Stromal cell of bone marrow (primary cell): ENCODE results near the gene CYB561A3.

Experiments
- DNase-seq: peaks from one replicate; pipeline ENCODE4 v3.0.0-alpha.2; 2012; ENCODE audit warnings: low read depth

Gene CYB561A3

GRCh38 chr11:61345170-61345610, 16.5 kb downstream of the CYB561A3 start:
- DNase-seq, result no peak

GRCh38 chr11:61343792-61344745, 17.6 kb downstream of the CYB561A3 start:
- no peak for DNase-seq

- DNase-seq, result no peak
Measured at GRCh38 chr11:61342207-61342803, 19.4 kb downstream of the CYB561A3 start.

- no peak for DNase-seq
Measured at GRCh38 chr11:61341706-61342105, 20.0 kb downstream of the CYB561A3 start.

- DNase-seq, result no peak
Measured at GRCh38 chr11:61340979-61341378, 20.7 kb downstream of the CYB561A3 start.

GRCh38 chr11:61339490-61339878, 22.2 kb downstream of the CYB561A3 start:
- no peak for DNase-seq

- DNase-seq, result no peak
Measured at GRCh38 chr11:61338783-61339489, 22.7 kb downstream of the CYB561A3 start.

- DNase-seq, result no peak
Measured at GRCh38 chr11:61337706-61338470, 23.8 kb downstream of the CYB561A3 start.

- DNase-seq, result peak; percentile 37
Measured at GRCh38 chr11:61336171-61336935, 25.3 kb downstream of the CYB561A3 start.

GRCh38 chr11:61335355-61335710, 26.3 kb downstream of the CYB561A3 start:
- DNase-seq, result no peak

GRCh38 chr11:61334434-61335354, 27.0 kb downstream of the CYB561A3 start:
- no peak for DNase-seq

- no peak for DNase-seq
Measured at GRCh38 chr11:61333550-61334433, 27.9 kb downstream of the CYB561A3 start.

- peak; percentile 74 for DNase-seq
Measured at GRCh38 chr11:61332797-61333549, 28.7 kb downstream of the CYB561A3 start, which contains the start of the genes DDB1 and TKFC. DDB1 (minus strand) TSS chr11:61333105; CDS start chr11:61332968, 137 bp downstream. TKFC (plus strand) TSS chr11:61333228; CDS start chr11:61334729, 1,501 bp downstream.

GRCh38 chr11:61332281-61332796, 29.3 kb downstream of the CYB561A3 start:
- no peak for DNase-seq

- DNase-seq, result no peak
Measured at GRCh38 chr11:61331651-61332050, 30.0 kb downstream of the CYB561A3 start.

- no peak for DNase-seq
Measured at GRCh38 chr11:61329871-61330270, 31.8 kb downstream of the CYB561A3 start.

- no peak for DNase-seq
Measured at GRCh38 chr11:61328351-61328750, 33.3 kb downstream of the CYB561A3 start.

- DNase-seq, result no peak
Measured at GRCh38 chr11:61327669-61328071, 34.0 kb downstream of the CYB561A3 start.
